GM11168 (cell line): Measurements from ENCODE around the gene GSG1L.

Experiments used
- in situ Hi-C: fragments of 300-500 bp; cut with MboI; formaldehyde crosslinking; loops from one replicate; pipeline ENCODE4 v1.12.0; 2022; ENCODE audit warnings: low sequenced_read_pairs; ENCODE audit not compliant: unreplicated experiment

GSG1L gene

GRCh38 chr16:28092721-28093384, 29.3 kb upstream of the GSG1L start:
- in situ Hi-C loops, result no loop called here

- in situ Hi-C loops, result no loop called here
Measured at GRCh38 chr16:28091656-28092055, 28.1 kb upstream of the GSG1L start.

GRCh38 chr16:28090646-28091377, 27.3 kb upstream of the GSG1L start:
- in situ Hi-C loops, result no loop called here

GRCh38 chr16:28089992-28090365, 26.5 kb upstream of the GSG1L start:
- in situ Hi-C loops, result no loop called here

- in situ Hi-C loops, result no loop called here
Measured at GRCh38 chr16:28089205-28089991, 25.9 kb upstream of the GSG1L start.

- in situ Hi-C loops, result no loop called here
Measured at GRCh38 chr16:28087675-28088300, 24.3 kb upstream of the GSG1L start.

GRCh38 chr16:28087140-28087660, 23.7 kb upstream of the GSG1L start:
- in situ Hi-C loops, result no loop called here

- in situ Hi-C loops, result no loop called here
Measured at GRCh38 chr16:28086186-28087139, 22.9 kb upstream of the GSG1L start.

- in situ Hi-C loops, result no loop called here
Measured at GRCh38 chr16:28085389-28086171, 22.1 kb upstream of the GSG1L start.

- in situ Hi-C loops, result no loop called here
Measured at GRCh38 chr16:28084209-28084608, 20.7 kb upstream of the GSG1L start.

- in situ Hi-C loops, result no loop called here
Measured at GRCh38 chr16:28082624-28083023, 19.1 kb upstream of the GSG1L start.

- in situ Hi-C loops, result no loop called here
Measured at GRCh38 chr16:28081391-28081968, 18.0 kb upstream of the GSG1L start.

GRCh38 chr16:28078261-28078660, 14.7 kb upstream of the GSG1L start:
- in situ Hi-C loops, result no loop called here

- in situ Hi-C loops, result loop anchor here (25.0 kb wide), 1 partner anchor 437 kb away; no protein-coding TSS in a partner anchor
Measured at GRCh38 chr16:28073836-28074235, 10.3 kb upstream of the GSG1L start.

- in situ Hi-C loops, result loop anchor here (25.0 kb wide), 1 partner anchor 435 kb away; no protein-coding TSS in a partner anchor
Measured at GRCh38 chr16:28072087-28072486, 8.6 kb upstream of the GSG1L start.

GRCh38 chr16:28069971-28070794, 6.7 kb upstream of the GSG1L start:
- in situ Hi-C loops, result loop anchor here (25.0 kb wide), 1 partner anchor 433 kb away; no protein-coding TSS in a partner anchor

- in situ Hi-C loops, result loop anchor here (25.0 kb wide), 1 partner anchor 432 kb away; no protein-coding TSS in a partner anchor
Measured at GRCh38 chr16:28068976-28069375, 5.5 kb upstream of the GSG1L start.
